Activated CD4-positive, alpha-beta T cell treated with anti-CD3 and anti-CD28 coated beads for 36 hours (primary cell): ENCODE results near the gene NOC4L. TPM values are rescaled to one million over a fixed set of nuclear protein-coding genes. Genes with fewer than 3 reads are reported as not detected.

Source experiments
- ATAC-seq: fragments of 200-7000 bp; cut with Tn5 transposase; one replicate; pipeline ENCODE4 v1.10.0; 2021; ENCODE audit warnings: mild to moderate bottlenecking, moderate library complexity
- CTCF ChIA-PET: fragments of 350-600 bp; sonication (Branson Sonifier 250); formaldehyde crosslinking; loops from one replicate; lab custom pipeline; 2021; ENCODE audit warnings: antibody characterized with exemption; lab: Charles Lee
- POLR2A ChIA-PET: fragments of 350-600 bp; sonication (Branson Sonifier 250); formaldehyde crosslinking; loops from one replicate; lab custom pipeline; 2021; ENCODE audit warnings: antibody characterized with exemption, inconsistent platforms; lab: Charles Lee
- DNase-seq: peaks from one replicate; pipeline ENCODE4 v3.0.0-alpha.2; 2020
- H3K27ac Mint-ChIP-seq: one replicate; pipeline ENCODE4 v1.8.0; 2021; ENCODE audit warnings: mixed read lengths
- H3K27me3 Mint-ChIP-seq: one replicate; pipeline ENCODE4 v1.8.0; 2021; ENCODE audit warnings: mixed read lengths
- H3K36me3 Mint-ChIP-seq: one replicate; pipeline ENCODE4 v1.8.0; 2021; ENCODE audit warnings: low read depth, mixed read lengths
- H3K4me1 Mint-ChIP-seq: one replicate; pipeline ENCODE4 v1.8.0; 2021; ENCODE audit warnings: mixed read lengths
- H3K4me3 Mint-ChIP-seq: one replicate; pipeline ENCODE4 v1.8.0; 2021; ENCODE audit warnings: mild to moderate bottlenecking, moderate library complexity, mixed read lengths
- H3K9me3 Mint-ChIP-seq: one replicate; pipeline ENCODE4 v1.8.0; 2021; ENCODE audit warnings: low read depth, mixed read lengths
- intact Hi-C, 2 experiments: fragments of 100-400 bp; cut with DNase I in 1 of 2; cut with micrococcal nuclease in 1 of 2; formaldehyde crosslinking; loops; one replicate each; pipeline versions ENCODE4 v1.14.2 to v1.15.1; 2022 to 2024; cut with DNase I, micrococcal nuclease
- total RNA-seq, 2 experiments: library from RNA; stranded (reverse); gene quantifications; one replicate each; pipeline ENCODE4 v1.2.3, GENCODE V29; 2021

Gene NOC4L
- total RNA-seq, 2 experiments from 2014 or later: 30.5 to 35.7 TPM

- intact Hi-C loops: no loop called here
- POLR2A ChIA-PET: no interaction called here
- DNase-seq (no peak), ATAC-seq (no peak)
- H3K9me3 Mint-ChIP-seq: no peaks in the 10 kb centered on the region
- peaks cover 9% of the 10 kb centered on the region for H3K27me3 Mint-ChIP-seq
- CTCF ChIA-PET: no interaction called here
- H3K4me1 Mint-ChIP-seq: no peaks in the 10 kb centered on the region
- no peaks in the 10 kb centered on the region for H3K36me3 Mint-ChIP-seq
- no peak overlapping the region for H3K4me3 Mint-ChIP-seq
- H3K27ac Mint-ChIP-seq: no peak overlapping the region
Measured at GRCh38 chr12:132199526-132200319, 55.5 kb downstream of the NOC4L start.

- Mint-ChIP-seq H3K27me3 (peaks cover 16% of the 10 kb centered on the region), H3K27ac (no peak overlapping the region), H3K36me3 (no peaks in the 10 kb centered on the region), H3K4me1 (peaks cover 3% of the 10 kb centered on the region), H3K4me3 (no peak overlapping the region), H3K9me3 (no peaks in the 10 kb centered on the region)
- DNase-seq (no peak), ATAC-seq (no peak)
- ChIA-PET POLR2A (no interaction called here), CTCF (no interaction called here)
- intact Hi-C loops: no loop called here
Measured at GRCh38 chr12:132200800-132201199, 56.5 kb downstream of the NOC4L start.

- H3K36me3 Mint-ChIP-seq: no peaks in the 10 kb centered on the region
- ATAC-seq: no peak
- DNase-seq: no peak
- no peaks in the 10 kb centered on the region for H3K9me3 Mint-ChIP-seq
- H3K4me3 Mint-ChIP-seq: no peak overlapping the region
- H3K4me1 Mint-ChIP-seq: peaks cover 3% of the 10 kb centered on the region
- intact Hi-C loops: no loop called here
- no peak overlapping the region for H3K27ac Mint-ChIP-seq
- peaks cover 16% of the 10 kb centered on the region for H3K27me3 Mint-ChIP-seq
- ChIA-PET CTCF (no interaction called here), POLR2A (no interaction called here)
Measured at GRCh38 chr12:132201391-132202120, 57.3 kb downstream of the NOC4L start.

Other genes with a start within 250 kb of the NOC4L start
- gene ULK1, start 249.8 kb upstream of the NOC4L start, total RNA-seq: 10 to 100 TPM; 12.9 to 14.4 TPM
- gene PUS1, start 215.2 kb upstream of the NOC4L start, total RNA-seq: 10 to 100 TPM; 37.8 to 56.5 TPM
- 10 to 100 TPM; 46.4 to 51.3 TPM for gene EP400, start 194.5 kb upstream of the NOC4L start, total RNA-seq
- gene DDX51, start 138 bp upstream of the NOC4L start, total RNA-seq: 10 to 100 TPM; 19.2 to 31.4 TPM
- gene GALNT9, start 185.1 kb downstream of the NOC4L start, total RNA-seq: under 1 TPM in 1 of 2 experiments, not detected in 1; 0.30 TPM